ENCODE measurements around the gene KIAA0930.

GRCh38 chr22:45210577-45210976, 30.1 kb downstream of the KIAA0930 start:
- TF ChIP-seq CTCF (tag by site-specific recombination; IDR thresholded peaks at IDR 0.05) = no peak
- TF ChIP-seq ZNF549 (tag by site-specific recombination; IDR thresholded peaks at IDR 0.05) = no peak
- TF ChIP-seq SP3 (tag by site-specific recombination; IDR thresholded peaks at IDR 0.05) = no peak
- TF ChIP-seq ZNF514 (tag by site-specific recombination; IDR thresholded peaks at IDR 0.05) = no peak
- no peak for TF ChIP-seq ZNF10 (tag by site-specific recombination; IDR thresholded peaks at IDR 0.05)
- TF ChIP-seq OVOL3 (tag by site-specific recombination; IDR thresholded peaks at IDR 0.05) = no peak
